Upper lobe of right lung (tissue), 1 donor: Measurements from ENCODE around the gene HDAC7. TPM values are rescaled to one million over a fixed set of nuclear protein-coding genes. Genes with fewer than 3 reads are reported as not detected.

Source experiments
- ATAC-seq: fragments of 200-7000 bp; cut with Tn5 transposase; one replicate; pipeline ENCODE4 v1.9.1; 2020; ENCODE audit warnings: mild to moderate bottlenecking, moderate library complexity
- DNase-seq: peaks from one replicate; pipeline ENCODE4 v3.0.0-alpha.2; 2020
- H3K27ac ChIP-seq: fragments of 200-600 bp; one replicate; pipeline ENCODE4 v1.8.0; 2022
- H3K27me3 ChIP-seq: fragments of 200-600 bp; one replicate; pipeline ENCODE4 v1.8.0; 2022; ENCODE audit warnings: mild to moderate bottlenecking
- H3K36me3 ChIP-seq: fragments of 200-600 bp; one replicate; pipeline ENCODE4 v1.8.0; 2022
- H3K4me1 ChIP-seq: fragments of 200-600 bp; one replicate; pipeline ENCODE4 v1.8.0; 2022
- H3K4me3 ChIP-seq: fragments of 200-600 bp; one replicate; pipeline ENCODE4 v1.8.0; 2022; ENCODE audit warnings: mild to moderate bottlenecking
- H3K9me3 ChIP-seq: fragments of 200-600 bp; one replicate; pipeline ENCODE4 v1.8.0; 2022
- intact Hi-C: fragments of 100-400 bp; cut with DNase I; formaldehyde crosslinking; loops from one replicate; pipeline ENCODE4 v1.11.0; 2022
- total RNA-seq: library from RNA; stranded (reverse); fragmentation: NEBNext Ultra II Directional; extraction: Animal tissue kit (Norgen Biotek cat#: 25700); gene quantifications from one replicate; pipeline ENCODE4 v1.2.1, GENCODE V29; 2021
- TF ChIP-seq, protein P1 (sequence below): fragments of 200-600 bp; IDR thresholded peaks from one replicate; pipeline ENCODE4 v1.8.0; 2022; ENCODE audit warnings: antibody characterized with exemption
- donor health status: DM: no; HTN: yes; CAD: no; lungs with severe emphysema.

The HDAC7 gene
- total RNA-seq, 1 donor from 2014 or later, result 135 TPM

DNA sequence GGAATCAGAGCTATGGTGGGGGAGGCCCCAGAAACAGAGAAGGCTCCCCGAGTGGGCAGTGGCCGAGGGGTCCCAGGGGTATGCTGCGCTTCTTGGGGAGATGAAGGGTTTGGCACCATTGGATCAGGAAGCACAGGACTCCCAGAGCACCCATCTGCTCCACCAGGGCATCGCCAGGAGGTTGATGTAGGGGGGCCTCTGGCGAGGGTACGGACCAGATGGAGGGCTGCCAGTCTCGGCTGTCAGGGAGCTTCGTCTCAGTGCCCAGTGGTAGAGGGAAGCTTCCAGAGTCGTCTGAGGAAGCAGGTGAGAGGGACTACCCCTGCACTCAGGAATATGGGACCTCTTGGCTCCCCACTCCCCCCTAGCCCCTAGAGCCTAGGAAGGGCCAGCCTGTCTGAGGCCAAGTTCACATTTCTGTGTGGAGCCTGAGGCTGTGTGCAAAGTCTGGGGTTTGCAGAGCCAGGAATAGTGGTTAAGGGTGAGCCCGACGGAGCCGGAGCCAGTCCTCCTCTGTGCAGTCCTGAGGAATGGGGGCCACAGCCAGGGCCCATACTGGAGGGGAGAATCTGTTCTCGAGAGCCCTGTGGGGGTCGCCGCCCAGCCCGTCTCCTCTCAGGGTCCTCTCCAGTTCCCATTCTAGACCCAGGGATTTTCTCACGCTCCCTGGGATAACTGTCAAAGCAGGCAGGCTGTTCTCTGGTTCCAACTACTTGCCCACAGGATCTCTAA, 36.5 kb downstream of the HDAC7 start:
- H3K9me3 ChIP-seq, result no peaks in the 10 kb centered on the region
- H3K36me3 ChIP-seq, result peaks cover 68% of the 10 kb centered on the region
- no peaks in the 10 kb centered on the region for H3K27me3 ChIP-seq
- H3K4me1 ChIP-seq, result peaks cover 9% of the 10 kb centered on the region
- DNase-seq (no peak), ATAC-seq (no peak)
- intact Hi-C loops, result no loop called here
- no peak overlapping the region for H3K27ac ChIP-seq
- no peak overlapping the region for H3K4me3 ChIP-seq
- TF ChIP-seq, protein P1, sequence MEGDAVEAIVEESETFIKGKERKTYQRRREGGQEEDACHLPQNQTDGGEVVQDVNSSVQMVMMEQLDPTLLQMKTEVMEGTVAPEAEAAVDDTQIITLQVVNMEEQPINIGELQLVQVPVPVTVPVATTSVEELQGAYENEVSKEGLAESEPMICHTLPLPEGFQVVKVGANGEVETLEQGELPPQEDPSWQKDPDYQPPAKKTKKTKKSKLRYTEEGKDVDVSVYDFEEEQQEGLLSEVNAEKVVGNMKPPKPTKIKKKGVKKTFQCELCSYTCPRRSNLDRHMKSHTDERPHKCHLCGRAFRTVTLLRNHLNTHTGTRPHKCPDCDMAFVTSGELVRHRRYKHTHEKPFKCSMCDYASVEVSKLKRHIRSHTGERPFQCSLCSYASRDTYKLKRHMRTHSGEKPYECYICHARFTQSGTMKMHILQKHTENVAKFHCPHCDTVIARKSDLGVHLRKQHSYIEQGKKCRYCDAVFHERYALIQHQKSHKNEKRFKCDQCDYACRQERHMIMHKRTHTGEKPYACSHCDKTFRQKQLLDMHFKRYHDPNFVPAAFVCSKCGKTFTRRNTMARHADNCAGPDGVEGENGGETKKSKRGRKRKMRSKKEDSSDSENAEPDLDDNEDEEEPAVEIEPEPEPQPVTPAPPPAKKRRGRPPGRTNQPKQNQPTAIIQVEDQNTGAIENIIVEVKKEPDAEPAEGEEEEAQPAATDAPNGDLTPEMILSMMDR, result no peak

DNA sequence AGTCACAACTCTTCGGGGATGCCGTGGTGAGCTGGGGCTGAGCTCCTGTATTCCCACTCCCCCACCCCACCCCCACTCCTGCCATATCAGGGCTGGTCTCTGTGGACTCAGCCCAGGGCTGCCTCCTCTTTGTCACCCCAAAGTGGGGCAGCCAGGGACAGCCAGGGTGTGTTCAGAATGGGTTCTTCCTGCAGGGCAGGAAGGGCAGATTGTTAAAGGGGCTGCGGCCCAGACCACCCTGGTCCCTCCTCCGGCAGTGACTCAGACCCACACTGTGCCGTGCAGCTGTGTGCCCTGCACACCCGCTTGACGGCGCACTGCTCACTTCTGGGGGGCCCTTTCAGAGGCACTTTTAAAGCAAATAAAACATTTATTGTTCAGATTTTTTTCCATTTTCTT, 37.3 kb downstream of the HDAC7 start:
- no peak for ATAC-seq
- intact Hi-C loops, result no loop called here

DNA sequence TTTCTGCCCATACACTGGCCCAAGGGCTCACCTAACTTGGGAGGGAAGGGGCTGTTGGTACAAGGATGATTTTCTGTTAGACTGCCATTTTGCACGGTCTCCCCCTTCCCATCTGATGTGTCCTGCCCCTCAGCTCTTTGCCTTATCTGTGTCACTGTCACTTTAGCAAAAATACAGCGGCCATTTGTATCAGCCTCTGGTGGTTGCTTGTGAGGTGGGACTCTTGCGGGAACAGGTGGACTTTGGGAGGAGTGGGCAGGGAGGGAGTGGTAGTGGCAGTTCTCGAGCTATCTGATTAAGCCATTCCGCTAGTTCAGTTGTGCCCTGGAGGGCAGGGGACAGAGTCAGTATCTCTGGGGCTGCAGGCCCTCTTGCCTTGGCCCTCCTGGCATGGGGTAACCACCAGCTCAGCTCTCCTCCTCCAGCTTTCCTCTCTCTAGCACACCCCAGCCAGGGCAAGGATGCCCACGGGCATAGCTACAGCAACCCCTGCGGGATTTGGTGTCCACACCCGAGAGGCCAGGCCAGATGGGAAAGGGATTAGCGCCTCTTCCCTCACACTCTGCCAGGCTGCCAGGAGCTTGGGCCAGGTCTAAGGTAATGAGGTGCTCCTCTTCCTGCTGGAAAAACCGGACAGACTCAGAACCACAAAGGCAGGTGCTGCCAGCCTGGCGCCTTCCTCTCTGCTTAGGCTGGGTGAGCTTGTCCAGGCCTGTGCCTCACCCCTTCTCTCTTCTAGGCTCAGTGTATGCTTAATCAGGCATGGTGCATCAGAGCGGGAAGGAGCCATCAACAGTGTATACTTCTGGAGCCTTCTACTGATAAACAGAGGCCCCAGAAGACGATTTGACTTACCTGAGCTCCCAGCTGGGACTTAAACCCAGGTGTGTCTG, 38.0 kb downstream of the HDAC7 start:
- Histone ChIP-seq H3K36me3 (peaks cover 54% of the 10 kb centered on the region), H3K27me3 (no peaks in the 10 kb centered on the region), H3K4me1 (peaks cover 23% of the 10 kb centered on the region), H3K27ac (no peak overlapping the region), H3K4me3 (no peak overlapping the region), H3K9me3 (no peaks in the 10 kb centered on the region)
- no peak for ATAC-seq
- intact Hi-C loops, result no loop called here
- DNase-seq, result peak; percentile 60
- TF ChIP-seq, protein P1, result no peak

More for the DNA sequence above, 37.3 kb downstream of the HDAC7 start:
- Histone ChIP-seq H3K4me1 (peaks cover 17% of the 10 kb centered on the region), H3K9me3 (no peaks in the 10 kb centered on the region), H3K36me3 (peaks cover 60% of the 10 kb centered on the region), H3K27ac (no peak overlapping the region), H3K4me3 (no peak overlapping the region), H3K27me3 (no peaks in the 10 kb centered on the region)
- DNase-seq, result peak; percentile 57
- TF ChIP-seq, protein P1, result no peak

DNA sequence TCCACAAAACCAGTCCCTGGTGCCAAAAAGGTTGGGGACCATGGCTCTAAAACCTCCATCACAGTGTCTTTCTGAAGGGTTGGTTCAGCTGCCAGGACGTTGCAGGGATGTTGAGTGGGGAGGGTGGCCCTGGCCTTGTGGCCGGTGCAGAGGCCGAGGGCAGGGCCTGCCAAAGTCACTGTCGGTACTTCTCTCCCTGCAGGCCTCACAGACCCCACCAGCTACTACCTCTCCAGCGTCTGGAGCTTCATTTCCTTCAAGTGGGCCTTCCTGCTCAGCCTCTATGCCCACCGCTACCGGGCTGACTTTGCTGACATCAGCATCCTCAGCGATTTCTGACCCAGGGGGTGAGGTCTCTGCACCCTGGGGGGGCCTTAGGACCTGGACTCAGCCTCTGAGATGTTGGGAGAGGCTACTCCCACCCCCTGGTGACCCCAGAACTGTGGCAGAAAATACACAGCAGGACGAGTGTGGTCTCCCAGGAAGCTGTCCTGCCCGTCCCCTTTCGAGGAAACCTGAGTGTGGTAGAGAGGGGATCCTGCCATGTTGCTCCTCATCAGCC, 39.7 kb downstream of the HDAC7 start:
- H3K4me1 ChIP-seq, result peaks cover 39% of the 10 kb centered on the region
- TF ChIP-seq, protein P1, result no peak
- H3K27me3 ChIP-seq, result no peaks in the 10 kb centered on the region
- DNase-seq, result no peak
- H3K9me3 ChIP-seq, result no peaks in the 10 kb centered on the region
- intact Hi-C loops, result loop anchor here (5.0 kb wide), 1 partner anchor 63 kb away; no protein-coding TSS in a partner anchor
- no peak overlapping the region for H3K27ac ChIP-seq
- peaks cover 37% of the 10 kb centered on the region for H3K36me3 ChIP-seq
- ATAC-seq, result no peak
- no peak overlapping the region for H3K4me3 ChIP-seq

DNA sequence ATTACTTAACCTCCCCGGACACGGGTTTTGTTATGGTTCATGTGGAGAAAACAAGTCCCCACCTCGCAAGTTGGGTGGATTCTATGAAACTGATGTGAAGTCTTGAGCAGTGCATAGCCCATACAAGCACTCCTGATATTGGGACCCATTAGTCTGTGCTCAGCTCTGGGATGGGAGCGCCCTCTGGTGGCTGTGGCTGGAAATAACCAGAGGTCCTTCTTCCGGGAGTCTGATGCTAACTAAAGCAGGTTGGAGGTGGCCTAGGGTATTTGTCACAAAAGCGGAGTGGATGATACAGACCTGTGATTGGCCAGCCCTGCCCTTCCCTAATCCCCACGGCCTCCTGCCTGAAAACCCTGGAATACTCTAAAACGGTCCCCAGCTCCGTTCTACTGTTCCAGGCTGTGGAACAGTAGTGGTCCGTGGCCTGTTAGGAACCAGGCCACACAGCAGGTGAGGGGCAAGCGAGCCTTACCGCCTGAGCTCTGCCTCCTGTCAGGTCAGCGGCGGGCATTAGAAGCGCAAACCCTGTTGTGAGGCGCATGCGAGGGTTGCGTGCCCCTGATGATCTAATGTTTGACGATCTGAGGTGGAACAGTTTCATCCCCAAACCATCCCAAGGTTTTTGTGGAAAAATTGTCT, 40.3 kb downstream of the HDAC7 start:
- peaks cover 31% of the 10 kb centered on the region for H3K36me3 ChIP-seq
- DNase-seq (peak; percentile 92), ATAC-seq (peak; percentile 82)
- H3K4me1 ChIP-seq, result peaks cover 45% of the 10 kb centered on the region
- no peaks in the 10 kb centered on the region for H3K27me3 ChIP-seq
- no peak overlapping the region for H3K27ac ChIP-seq
- intact Hi-C loops, result loop anchor here (5.0 kb wide), 1 partner anchor 62 kb away; no protein-coding TSS in a partner anchor
- no peaks in the 10 kb centered on the region for H3K9me3 ChIP-seq
- H3K4me3 ChIP-seq, result no peak overlapping the region
- TF ChIP-seq, protein P1, result peak; percentile 98
